Small intestine (tissue), 7 donors: ENCODE results near the gene ISL1. TPM values are rescaled to one million over a fixed set of nuclear protein-coding genes. Genes with fewer than 3 reads are reported as not detected.

Source experiments
- DNase-seq, 2 donors: peaks; one replicate each; pipeline versions ENCODE4 v3.0.0 to v3.0.0-alpha.2; 2013
- FAIRE-seq: peaks from 2 replicates; lab custom pipeline; 2012; peaks lifted over from hg19 to GRCh38; lab: Jason Lieb, UNC
- H3K27ac ChIP-seq, 3 donors: one replicate each; pipeline ENCODE4 v1.5.1; 2013; ENCODE audit warnings: low read length in 2 of 3, mild to moderate bottlenecking in 2 of 3, control low read depth in 1 of 3, inconsistent platforms in 1 of 3, low read depth in 1 of 3, moderate library complexity in 1 of 3
- H3K27me3 ChIP-seq, 3 donors: one replicate each; pipeline ENCODE4 v1.6.1; 2013; ENCODE audit warnings: low read length in 3 of 3, inconsistent platforms in 1 of 3; ENCODE audit not compliant: control insufficient read depth in 3 of 3, insufficient read depth in 3 of 3
- H3K36me3 ChIP-seq, 3 donors: one replicate each; pipeline ENCODE4 v1.6.1; 2013; ENCODE audit warnings: low read length in 3 of 3, inconsistent platforms in 1 of 3, low read depth in 1 of 3, mild to moderate bottlenecking in 1 of 3, moderate library complexity in 1 of 3; ENCODE audit not compliant: control insufficient read depth in 3 of 3, insufficient read depth in 2 of 3
- H3K4me1 ChIP-seq, 3 donors: one replicate each; pipeline ENCODE4 v1.6.1; 2013; ENCODE audit warnings: low read length in 2 of 3, inconsistent platforms in 1 of 3, low read depth in 1 of 3, mild to moderate bottlenecking in 1 of 3, moderate library complexity in 1 of 3; ENCODE audit not compliant: control insufficient read depth in 3 of 3, insufficient read depth in 2 of 3
- H3K4me3 ChIP-seq, 3 donors: one replicate each; pipeline ENCODE4 v1.5.1; 2013; ENCODE audit warnings: low read length in 3 of 3, control low read depth in 1 of 3, inconsistent platforms in 1 of 3, low read depth in 1 of 3, mild to moderate bottlenecking in 1 of 3, moderate library complexity in 1 of 3
- H3K9me3 ChIP-seq, 2 donors: one replicate each; pipeline ENCODE4 v1.6.1; 2013; ENCODE audit warnings: low read depth in 1 of 2, low read length in 1 of 2; ENCODE audit not compliant: control insufficient read depth in 2 of 2, insufficient read depth in 1 of 2
- WGBS, 3 donors: extraction: QIAGEN DNeasy Blood & Tissue Kit; methylation state at CpG; one replicate each; pipeline ENCODE4 v1.1.7; 2013; 5-methylcytosine and 5-hydroxymethylcytosine counted together
- polyA plus RNA-seq, 4 donors: library from polyadenylated mRNA; stranded (reverse) in 3 of 4; unstranded in 1 of 4; fragments of 200-250 nt in 3 of 4; fragments of 120-200 nt in 1 of 4; gene quantifications; one replicate each; pipeline versions ENCODE4 v1.2.1 to v1.2.3, GENCODE V29; 2013
- donor health status: healthy with polysubstance abuse.
- donor health status: control.
- donor health status: control.
- donor health status: Bipolar disorder and iron deficiency.
- donor health status: healthy.

The ISL1 gene
- polyA plus RNA-seq, 4 donors: 0.45 to 2.2 (median 0.54) TPM

- WGBS, 3 donors: 4 to 9% (median 7%) methylated on average over 57 of the region's 57 CpGs
- Histone ChIP-seq H3K36me3 (no peaks in the 10 kb centered on the region), H3K27me3 (peaks cover 4 to 50% (median 30%) of the 10 kb centered on the region in 3 donors), H3K9me3 (no peaks in the 10 kb centered on the region), H3K4me3 (no peak overlapping the region), H3K4me1 (no peaks in the 10 kb centered on the region), H3K27ac (no peak overlapping the region)
- FAIRE-seq: no peak
- no peak for DNase-seq
Measured at GRCh38 chr5:51398875-51399642, 15.8 kb downstream of the ISL1 start.

GRCh38 chr5:51399643-51400006 is 16.4 kb downstream of the ISL1 start:
- Histone ChIP-seq H3K4me3 (no peak overlapping the region), H3K27me3 (peaks cover 4 to 48% (median 30%) of the 10 kb centered on the region in 3 donors), H3K36me3 (no peaks in the 10 kb centered on the region), H3K27ac (no peak overlapping the region), H3K9me3 (no peaks in the 10 kb centered on the region), H3K4me1 (no peaks in the 10 kb centered on the region)
- 8 to 18% (median 18%) methylated on average over 10 of the region's 10 CpGs for WGBS, 3 donors
- FAIRE-seq (no peak), DNase-seq (no peak)

GRCh38 chr5:51404255-51404654 is 21.0 kb downstream of the ISL1 start:
- H3K9me3 ChIP-seq: no peaks in the 10 kb centered on the region
- DNase-seq: no peak
- peaks cover 0 to 10% (median 9%) of the 10 kb centered on the region in 3 donors for H3K27me3 ChIP-seq
- 87 to 100% (median 90%) methylated on average over 1 of the region's 1 CpG for WGBS, 3 donors
- no peak overlapping the region for H3K4me3 ChIP-seq
- no peaks in the 10 kb centered on the region for H3K4me1 ChIP-seq
- H3K36me3 ChIP-seq: no peaks in the 10 kb centered on the region
- H3K27ac ChIP-seq: no peak overlapping the region
- FAIRE-seq: no peak

GRCh38 chr5:51411921-51412325 is 28.7 kb downstream of the ISL1 start:
- DNase-seq (no peak), FAIRE-seq (no peak)
- Histone ChIP-seq H3K36me3 (no peaks in the 10 kb centered on the region), H3K9me3 (no peaks in the 10 kb centered on the region), H3K27me3 (no peaks in the 10 kb centered on the region), H3K27ac (no peak overlapping the region), H3K4me1 (no peaks in the 10 kb centered on the region), H3K4me3 (no peak overlapping the region)
- 53 to 60% (median 59%) methylated on average over 7 of the region's 7 CpGs for WGBS, 3 donors

GRCh38 chr5:51414516-51414915 is 31.3 kb downstream of the ISL1 start:
- 74 to 84% (median 79%) methylated on average over 2 of the region's 2 CpGs for WGBS, 3 donors
- FAIRE-seq: no peak

GRCh38 chr5:51416149-51416548 is 32.9 kb downstream of the ISL1 start:
- no peak for FAIRE-seq
- Histone ChIP-seq H3K27me3 (no peaks in the 10 kb centered on the region), H3K9me3 (no peaks in the 10 kb centered on the region), H3K36me3 (no peaks in the 10 kb centered on the region), H3K4me1 (no peaks in the 10 kb centered on the region), H3K4me3 (no peak overlapping the region), H3K27ac (no peak overlapping the region)
- no peak for DNase-seq
- WGBS, 3 donors: 75 to 84% (median 81%) methylated on average over 3 of the region's 3 CpGs

More at GRCh38 chr5:51414516-51414915, 31.3 kb downstream of the ISL1 start:
- no peaks in the 10 kb centered on the region for H3K27me3 ChIP-seq
- no peaks in the 10 kb centered on the region for H3K9me3 ChIP-seq
- H3K27ac ChIP-seq: no peak overlapping the region
- no peaks in the 10 kb centered on the region for H3K4me1 ChIP-seq
- DNase-seq: no peak
- no peaks in the 10 kb centered on the region for H3K36me3 ChIP-seq
- no peak overlapping the region for H3K4me3 ChIP-seq

- H3K36me3 ChIP-seq: no peaks in the 10 kb centered on the region
- 41 to 49% (median 45%) methylated on average over 3 of the region's 3 CpGs for WGBS, 3 donors
- H3K9me3 ChIP-seq: no peaks in the 10 kb centered on the region
- H3K27ac ChIP-seq: no peak overlapping the region
- FAIRE-seq: peak; percentile 5
- H3K27me3 ChIP-seq: no peaks in the 10 kb centered on the region
- no peak overlapping the region for H3K4me3 ChIP-seq
- DNase-seq: peak; percentile 6 to 8
- no peaks in the 10 kb centered on the region for H3K4me1 ChIP-seq
Measured at GRCh38 chr5:51433052-51433710, 49.9 kb downstream of the ISL1 start.

- Histone ChIP-seq H3K36me3 (no peaks in the 10 kb centered on the region), H3K9me3 (no peaks in the 10 kb centered on the region), H3K27ac (no peak overlapping the region), H3K4me1 (no peaks in the 10 kb centered on the region), H3K4me3 (no peak overlapping the region), H3K27me3 (no peaks in the 10 kb centered on the region)
- DNase-seq (no peak), FAIRE-seq (no peak)
Measured at GRCh38 chr5:51439232-51439631, 56.0 kb downstream of the ISL1 start.
